ENCODE data around the gene NKX6-2.

DNA sequence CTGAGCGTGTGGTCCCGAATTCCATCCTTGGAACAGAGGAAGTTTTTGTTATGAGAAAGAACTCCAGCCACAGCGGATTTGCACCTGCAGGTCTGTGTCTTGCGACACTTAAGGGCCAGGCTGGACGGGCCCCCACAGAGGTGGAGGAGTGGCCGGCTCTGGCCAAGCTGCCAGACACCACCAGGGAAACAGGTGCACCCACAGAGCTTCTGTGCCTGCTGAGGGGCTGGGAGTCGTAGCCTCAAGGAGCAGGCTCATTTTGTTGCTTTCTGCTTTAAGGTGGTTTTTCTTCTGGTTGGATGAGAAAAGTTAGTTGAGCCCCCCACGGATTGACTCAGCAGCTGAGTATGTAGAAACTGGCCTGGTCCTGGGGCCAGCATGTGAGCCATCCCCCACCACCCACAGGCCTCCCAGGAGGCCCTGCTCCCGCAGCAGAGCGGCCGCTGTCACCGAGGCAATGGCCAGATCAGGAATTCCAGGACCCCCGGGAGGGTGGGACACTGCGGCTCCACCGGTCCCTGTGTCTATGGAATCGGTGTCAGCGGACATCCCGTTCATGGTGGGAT lies 41.9 kb downstream of the NKX6-2 start:
- no peak for TF ChIP-seq FOXM1 (IDR thresholded peaks at IDR 0.05; ENCODE audit: borderline replicate concordance, low read depth)
- TF ChIP-seq YY1 (IDR thresholded peaks at IDR 0.05; ENCODE audit: low read depth) = no peak

Data from Ishikawa (cell line).